ENCODE measurements around the gene PPM1H.

PPM1H gene

GRCh38 chr12:62792236-62792870 is 142.6 kb downstream of the PPM1H start:
- no peak for DNase-seq

- DNase-seq: no peak
These were observed 145.1 kb downstream of the PPM1H start for GRCh38 chr12:62789851-62790250.

GRCh38 chr12:62787611-62788010 is 147.3 kb downstream of the PPM1H start:
- DNase-seq: no peak

- DNase-seq: no peak
These were observed 147.9 kb downstream of the PPM1H start for GRCh38 chr12:62787023-62787422.

- DNase-seq: no peak
These were observed 148.9 kb downstream of the PPM1H start for GRCh38 chr12:62785941-62786559.

GRCh38 chr12:62784576-62784975 is 150.4 kb downstream of the PPM1H start:
- DNase-seq: no peak

- DNase-seq: no peak
These were observed 151.1 kb downstream of the PPM1H start for GRCh38 chr12:62783881-62784280.

GRCh38 chr12:62781136-62781880 is 153.6 kb downstream of the PPM1H start:
- no peak for DNase-seq

GRCh38 chr12:62779488-62779887 is 155.5 kb downstream of the PPM1H start:
- no peak for DNase-seq

- no peak for DNase-seq
These were observed 156.8 kb downstream of the PPM1H start for GRCh38 chr12:62778187-62778586.

GRCh38 chr12:62776997-62777396 is 158.0 kb downstream of the PPM1H start:
- no peak for DNase-seq

- DNase-seq: no peak
These were observed 158.4 kb downstream of the PPM1H start for GRCh38 chr12:62776575-62776974.

GRCh38 chr12:62774794-62775193 is 160.2 kb downstream of the PPM1H start:
- DNase-seq: no peak

GRCh38 chr12:62772416-62772955 is 162.5 kb downstream of the PPM1H start:
- no peak for DNase-seq

GRCh38 chr12:62771828-62772227 is 163.1 kb downstream of the PPM1H start:
- no peak for DNase-seq

GRCh38 chr12:62770381-62770780 is 164.6 kb downstream of the PPM1H start:
- DNase-seq: no peak

GRCh38 chr12:62769076-62769619 is 165.8 kb downstream of the PPM1H start:
- DNase-seq: no peak

- no peak for DNase-seq
These were observed 167.0 kb downstream of the PPM1H start for GRCh38 chr12:62767946-62768345.

GRCh38 chr12:62767496-62767895 is 167.5 kb downstream of the PPM1H start:
- no peak for DNase-seq

GRCh38 chr12:62766496-62766895 is 168.5 kb downstream of the PPM1H start:
- DNase-seq: no peak

- no peak for DNase-seq
These were observed 170.9 kb downstream of the PPM1H start for GRCh38 chr12:62763861-62764645.

GRCh38 chr12:62763312-62763711 is 171.6 kb downstream of the PPM1H start:
- DNase-seq: no peak

- no peak for DNase-seq
These were observed 172.3 kb downstream of the PPM1H start for GRCh38 chr12:62762645-62763044.

All from effector CD8-positive, alpha-beta T cell (primary cell).